Progenitor cell of endocrine pancreas (in vitro differentiated cells): ENCODE results near the gene NAV2. TPM values are rescaled to one million over a fixed set of nuclear protein-coding genes. Genes with fewer than 3 reads are reported as not detected.

Source experiments
- DNase-seq: peaks from one replicate; pipeline ENCODE4 v3.0.0; 2021; ENCODE audit warnings: low spot score; ENCODE audit not compliant: unreplicated experiment
- H3K27ac Mint-ChIP-seq: 2 replicates; pipeline ENCODE4 v1.8.0; 2021; ENCODE audit warnings: mild to moderate bottlenecking, moderate library complexity, mixed read lengths
- H3K27me3 Mint-ChIP-seq: 2 replicates; pipeline ENCODE4 v1.8.0; 2021; ENCODE audit warnings: mixed read lengths
- H3K36me3 Mint-ChIP-seq: 2 replicates; pipeline ENCODE4 v1.8.0; 2022; ENCODE audit warnings: mixed read lengths; ENCODE audit not compliant: insufficient read depth
- H3K4me1 Mint-ChIP-seq: 2 replicates; pipeline ENCODE4 v1.8.0; 2021; ENCODE audit warnings: low read depth, mixed read lengths
- H3K4me3 Mint-ChIP-seq: 2 replicates; pipeline ENCODE4 v1.8.0; 2021; ENCODE audit warnings: low read depth, mild to moderate bottlenecking, moderate library complexity, mixed read lengths
- H3K9me3 Mint-ChIP-seq: 2 replicates; pipeline ENCODE4 v1.8.0; 2021; ENCODE audit warnings: low read depth, mixed read lengths
- total RNA-seq: library from RNA; stranded (reverse); gene quantifications from 2 replicates; pipeline ENCODE4 v1.2.1, GENCODE V29; 2021
- TF ChIP-seq, protein P1 (sequence below): fragments of 200-600 bp; sonication (generic); IDR thresholded peaks from one replicate; pipeline ENCODE4 v1.5.0; 2021; ENCODE audit warnings: antibody characterized with exemption, mild to moderate bottlenecking; ENCODE audit not compliant: unreplicated experiment

NAV2 gene
- total RNA-seq, 1 donor from 2014 or later, result 88.3 TPM

DNA sequence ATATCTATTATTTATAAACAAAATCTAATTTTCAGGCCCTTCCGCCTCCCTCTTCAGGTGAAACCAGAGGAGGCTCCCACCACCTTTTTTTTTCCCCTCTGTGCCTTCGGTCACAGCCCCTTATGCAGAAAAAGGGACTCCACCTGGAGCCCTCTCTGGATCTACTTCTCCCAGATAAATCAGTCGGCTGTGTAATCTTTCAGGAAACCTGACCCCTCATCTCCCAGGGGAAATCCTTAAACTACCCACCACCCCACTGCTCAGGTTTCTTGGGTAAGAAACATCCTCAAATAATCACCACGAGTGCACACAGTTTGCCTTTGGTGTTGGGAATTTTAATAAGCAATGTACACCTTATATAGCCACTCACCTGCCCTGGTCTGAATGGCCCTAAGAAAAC lies 104.2 kb downstream of the NAV2 start:
- H3K9me3 Mint-ChIP-seq, result no peaks in the 10 kb centered on the region
- H3K27ac Mint-ChIP-seq, result no peak overlapping the region
- no peaks in the 10 kb centered on the region for H3K36me3 Mint-ChIP-seq
- H3K4me3 Mint-ChIP-seq, result no peak overlapping the region
- no peak for DNase-seq
- TF ChIP-seq, protein P1, sequence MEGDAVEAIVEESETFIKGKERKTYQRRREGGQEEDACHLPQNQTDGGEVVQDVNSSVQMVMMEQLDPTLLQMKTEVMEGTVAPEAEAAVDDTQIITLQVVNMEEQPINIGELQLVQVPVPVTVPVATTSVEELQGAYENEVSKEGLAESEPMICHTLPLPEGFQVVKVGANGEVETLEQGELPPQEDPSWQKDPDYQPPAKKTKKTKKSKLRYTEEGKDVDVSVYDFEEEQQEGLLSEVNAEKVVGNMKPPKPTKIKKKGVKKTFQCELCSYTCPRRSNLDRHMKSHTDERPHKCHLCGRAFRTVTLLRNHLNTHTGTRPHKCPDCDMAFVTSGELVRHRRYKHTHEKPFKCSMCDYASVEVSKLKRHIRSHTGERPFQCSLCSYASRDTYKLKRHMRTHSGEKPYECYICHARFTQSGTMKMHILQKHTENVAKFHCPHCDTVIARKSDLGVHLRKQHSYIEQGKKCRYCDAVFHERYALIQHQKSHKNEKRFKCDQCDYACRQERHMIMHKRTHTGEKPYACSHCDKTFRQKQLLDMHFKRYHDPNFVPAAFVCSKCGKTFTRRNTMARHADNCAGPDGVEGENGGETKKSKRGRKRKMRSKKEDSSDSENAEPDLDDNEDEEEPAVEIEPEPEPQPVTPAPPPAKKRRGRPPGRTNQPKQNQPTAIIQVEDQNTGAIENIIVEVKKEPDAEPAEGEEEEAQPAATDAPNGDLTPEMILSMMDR, result no peak
- peaks cover 54% of the 10 kb centered on the region for H3K4me1 Mint-ChIP-seq
- H3K27me3 Mint-ChIP-seq, result no peaks in the 10 kb centered on the region

DNA sequence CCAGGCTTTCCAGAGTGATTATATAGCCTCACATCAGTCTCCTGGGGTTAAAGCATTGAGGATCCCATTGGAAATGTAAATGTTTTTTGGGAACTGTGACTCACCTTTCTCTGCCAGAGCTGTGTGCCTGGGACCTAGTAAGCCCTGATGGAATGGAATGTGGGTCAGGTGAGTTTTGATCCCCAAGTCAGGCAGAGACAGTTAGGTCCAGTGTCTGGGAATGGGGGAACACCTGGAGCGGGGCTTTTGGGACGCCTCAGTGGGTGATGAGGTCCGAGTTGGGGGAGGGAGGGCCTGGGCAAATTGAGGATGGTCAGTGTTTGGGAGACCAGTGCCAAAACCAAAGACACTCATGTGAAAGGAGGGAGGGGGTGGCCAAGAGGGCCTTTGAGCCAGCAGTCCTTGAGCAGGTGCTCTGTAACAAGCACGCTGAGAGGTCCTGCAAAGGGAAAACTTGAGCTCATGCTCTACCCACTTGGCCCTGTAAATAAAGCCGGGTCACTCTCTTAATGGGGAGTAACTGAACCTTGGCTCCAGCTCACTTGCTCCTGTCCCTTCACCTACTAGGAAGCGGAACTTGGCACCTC lies 104.7 kb downstream of the NAV2 start:
- no peak overlapping the region for H3K4me3 Mint-ChIP-seq
- no peaks in the 10 kb centered on the region for H3K36me3 Mint-ChIP-seq
- no peaks in the 10 kb centered on the region for H3K27me3 Mint-ChIP-seq
- H3K27ac Mint-ChIP-seq, result no peak overlapping the region
- H3K4me1 Mint-ChIP-seq, result peaks cover 56% of the 10 kb centered on the region
- TF ChIP-seq, protein P1, result no peak
- H3K9me3 Mint-ChIP-seq, result no peaks in the 10 kb centered on the region
- no peak for DNase-seq

DNA sequence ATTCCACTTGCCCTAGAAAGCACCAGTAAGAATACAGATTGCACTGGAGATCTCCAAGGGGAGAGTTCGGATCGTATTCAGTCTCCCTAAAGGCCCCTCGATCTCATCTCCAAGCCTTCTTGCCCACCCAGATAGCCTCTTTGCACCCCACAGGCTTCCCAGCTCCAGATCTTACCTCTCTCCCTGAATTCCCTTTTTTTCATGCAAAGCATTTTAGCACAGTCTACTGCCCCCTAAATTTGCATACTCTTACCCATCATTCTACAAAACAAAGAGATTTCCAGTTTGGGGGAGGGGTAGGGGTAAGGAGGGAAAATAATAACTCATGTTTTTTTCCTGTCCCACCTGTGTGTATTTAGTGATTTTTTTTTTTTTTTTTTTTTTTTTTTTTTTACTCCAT lies 105.2 kb downstream of the NAV2 start:
- Mint-ChIP-seq H3K4me3 (no peak overlapping the region), H3K27me3 (no peaks in the 10 kb centered on the region), H3K27ac (no peak overlapping the region), H3K36me3 (no peaks in the 10 kb centered on the region), H3K4me1 (peaks cover 58% of the 10 kb centered on the region), H3K9me3 (no peaks in the 10 kb centered on the region)
- no peak for DNase-seq
- TF ChIP-seq, protein P1, result no peak

DNA sequence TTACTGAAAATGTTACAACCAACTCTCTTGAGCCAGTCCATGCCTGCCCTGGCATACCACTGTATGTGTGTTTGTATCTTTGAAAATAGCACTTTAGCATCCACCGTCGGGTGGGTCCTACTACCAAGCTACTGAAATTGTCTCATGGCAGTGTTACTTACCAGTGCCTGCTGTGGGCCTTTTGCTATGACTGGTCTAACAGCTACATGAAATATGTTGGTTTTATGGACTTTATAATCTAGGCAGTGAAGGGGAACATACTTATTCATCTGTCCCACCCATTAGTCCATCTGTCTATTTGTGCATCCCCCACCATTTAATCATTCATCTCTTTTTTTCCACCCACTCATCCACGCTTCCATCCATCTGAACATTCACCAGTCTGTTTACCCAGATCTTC lies 106.0 kb downstream of the NAV2 start:
- Mint-ChIP-seq H3K4me1 (peaks cover 54% of the 10 kb centered on the region), H3K27me3 (no peaks in the 10 kb centered on the region), H3K27ac (no peak overlapping the region), H3K36me3 (no peaks in the 10 kb centered on the region), H3K4me3 (no peak overlapping the region), H3K9me3 (no peaks in the 10 kb centered on the region)
- TF ChIP-seq, protein P1, result no peak
- DNase-seq, result no peak

DNA sequence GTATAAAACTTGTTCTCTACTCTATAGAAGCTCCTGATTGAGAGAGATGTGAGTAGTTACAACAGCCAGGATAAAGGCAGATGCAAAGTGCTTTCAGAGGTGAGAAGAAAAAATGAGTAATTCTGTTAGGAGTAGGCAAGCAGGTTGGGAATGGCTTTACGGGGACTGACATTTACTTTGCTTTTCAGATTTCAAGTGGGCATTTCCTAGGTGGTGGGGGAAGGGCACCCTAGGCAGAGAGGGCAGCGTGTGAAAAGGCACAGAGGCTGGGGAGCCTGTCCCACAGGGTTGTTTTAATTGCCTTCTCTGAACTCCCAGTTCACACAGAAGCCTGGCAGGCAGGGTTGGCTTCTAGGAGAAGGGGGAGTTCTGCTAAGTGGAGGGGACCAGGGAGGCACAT lies 106.5 kb downstream of the NAV2 start:
- H3K9me3 Mint-ChIP-seq, result no peaks in the 10 kb centered on the region
- TF ChIP-seq, protein P1, result no peak
- DNase-seq, result no peak
- no peaks in the 10 kb centered on the region for H3K27me3 Mint-ChIP-seq
- no peak overlapping the region for H3K4me3 Mint-ChIP-seq
- no peak overlapping the region for H3K27ac Mint-ChIP-seq
- no peaks in the 10 kb centered on the region for H3K36me3 Mint-ChIP-seq
- peaks cover 49% of the 10 kb centered on the region for H3K4me1 Mint-ChIP-seq
